DMS 273 (cell line): ENCODE results near the gene MVB12B.

ENCODE experiments used
- DNase-seq: peaks from one replicate; lab custom pipeline; 2025; ENCODE audit not compliant: unreplicated experiment; lab: John Stamatoyannopoulos, UW

Gene MVB12B

GRCh38 chr9:126357074-126357473, 30.4 kb downstream of the MVB12B start:
- DNase-seq: no peak

GRCh38 chr9:126360073-126360472, 33.4 kb downstream of the MVB12B start:
- DNase-seq: no peak

DNA sequence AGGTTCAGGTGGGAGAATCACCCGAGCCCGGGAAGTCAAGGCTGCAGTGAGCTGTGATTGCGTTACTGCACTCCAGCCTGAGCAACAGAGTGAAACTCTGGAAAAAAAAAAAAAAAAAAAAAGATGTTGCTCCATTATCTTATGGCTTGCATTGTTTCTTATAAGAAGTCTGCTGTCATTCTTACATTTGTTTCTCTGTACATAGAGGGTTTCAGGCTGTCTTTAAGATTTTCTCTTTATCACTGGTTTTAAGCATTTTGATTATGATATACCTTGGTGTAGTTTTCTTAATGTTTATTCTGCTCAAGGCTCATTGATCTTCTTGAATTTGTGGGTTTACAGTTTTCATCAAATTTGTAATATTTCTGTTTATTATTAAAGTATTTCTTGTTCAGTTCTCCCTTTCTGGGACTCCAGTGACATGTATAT, 35.2 kb downstream of the MVB12B start:
- no peak for DNase-seq

- no peak for DNase-seq
These were observed 36.6 kb downstream of the MVB12B start for GRCh38 chr9:126363250-126363649.

DNA sequence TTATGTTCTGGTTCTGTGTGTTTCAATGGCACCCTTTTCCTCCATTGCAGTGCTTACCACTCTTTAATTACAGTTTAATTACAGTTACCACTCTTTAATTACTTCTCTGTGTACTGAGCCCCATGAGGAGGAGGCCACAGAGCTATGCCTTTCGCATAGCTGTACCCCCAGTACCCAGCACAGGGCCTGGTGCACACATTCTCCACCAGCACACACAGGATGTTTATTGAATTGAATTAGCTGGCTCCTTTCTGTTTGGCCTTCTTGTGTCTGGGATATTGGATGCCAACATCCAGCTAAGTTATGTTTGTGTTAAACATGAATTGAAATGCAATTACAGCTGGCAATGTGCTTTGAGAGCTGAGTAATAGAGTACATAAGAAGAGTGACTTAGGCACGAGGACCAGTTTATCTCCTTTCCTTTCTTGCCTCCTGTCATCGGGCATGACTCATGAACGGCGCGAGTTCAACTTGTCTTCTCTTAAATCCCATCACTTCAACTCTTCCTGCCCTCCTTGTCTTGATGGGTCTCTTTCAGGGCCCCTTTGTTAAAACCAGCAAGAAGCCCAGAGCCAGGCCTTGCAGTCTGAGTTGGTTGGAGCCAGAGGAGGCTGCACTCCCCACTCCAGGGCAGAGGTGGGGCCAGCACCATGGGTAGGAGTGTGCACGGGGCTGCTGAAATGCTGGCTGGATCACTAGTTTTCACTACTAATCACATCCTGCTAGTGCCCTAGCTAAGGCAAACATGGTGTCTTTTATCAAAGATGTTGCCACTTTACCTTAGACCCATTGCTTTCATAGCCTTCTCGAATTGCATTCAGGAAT, 37.4 kb downstream of the MVB12B start:
- no peak for DNase-seq

GRCh38 chr9:126365780-126366179, 39.2 kb downstream of the MVB12B start:
- DNase-seq: no peak

DNA sequence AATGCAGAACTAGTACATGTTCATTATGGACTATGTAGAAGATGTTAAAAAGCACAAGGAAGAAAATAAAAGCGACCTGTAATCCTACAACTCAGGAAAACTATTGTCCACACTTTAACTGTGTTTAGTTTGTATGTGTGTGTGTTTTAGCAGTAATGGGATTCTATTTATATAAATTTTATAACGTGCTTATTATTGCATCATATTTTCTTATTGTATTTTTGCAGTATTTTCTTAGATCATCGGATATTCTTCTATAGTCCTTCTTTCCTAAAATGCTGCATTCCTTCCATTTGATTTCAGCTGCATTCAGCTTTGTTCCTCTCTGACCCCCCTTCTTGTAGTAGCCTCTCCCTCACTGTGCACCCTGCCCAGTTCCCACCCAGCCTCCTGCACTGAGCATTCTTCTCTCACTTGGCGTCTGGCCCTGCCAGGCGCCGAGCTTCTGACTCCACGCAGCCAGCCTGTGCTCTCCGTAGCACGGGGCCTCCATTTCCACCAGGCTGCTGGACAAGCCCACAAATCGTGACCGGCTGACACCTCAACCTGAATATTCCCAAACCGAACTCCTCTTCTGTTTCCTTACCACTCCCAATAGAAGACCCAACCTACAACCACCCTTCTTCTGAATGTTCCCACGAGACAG, 39.9 kb downstream of the MVB12B start:
- DNase-seq: no peak

DNA sequence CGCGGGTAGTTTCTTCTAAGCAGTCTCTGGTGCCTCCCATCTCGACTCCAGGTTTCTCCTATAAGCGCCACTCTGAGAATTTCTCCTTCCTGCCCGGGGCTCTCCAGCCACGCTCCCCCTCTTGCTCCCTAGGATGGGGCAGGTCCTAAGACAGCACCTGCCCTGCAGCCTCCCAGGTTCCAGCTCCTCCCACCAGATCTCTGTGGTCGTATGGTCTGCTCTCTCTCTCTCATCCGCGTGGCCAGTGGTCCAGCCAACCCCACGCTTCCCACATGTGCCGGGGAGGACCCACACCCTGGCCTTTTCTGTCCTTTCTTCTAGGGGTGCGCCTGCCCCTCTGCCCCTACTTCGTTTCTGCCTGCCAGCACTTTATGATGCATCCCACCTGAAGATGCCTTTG, 40.5 kb downstream of the MVB12B start:
- DNase-seq: no peak

DNA sequence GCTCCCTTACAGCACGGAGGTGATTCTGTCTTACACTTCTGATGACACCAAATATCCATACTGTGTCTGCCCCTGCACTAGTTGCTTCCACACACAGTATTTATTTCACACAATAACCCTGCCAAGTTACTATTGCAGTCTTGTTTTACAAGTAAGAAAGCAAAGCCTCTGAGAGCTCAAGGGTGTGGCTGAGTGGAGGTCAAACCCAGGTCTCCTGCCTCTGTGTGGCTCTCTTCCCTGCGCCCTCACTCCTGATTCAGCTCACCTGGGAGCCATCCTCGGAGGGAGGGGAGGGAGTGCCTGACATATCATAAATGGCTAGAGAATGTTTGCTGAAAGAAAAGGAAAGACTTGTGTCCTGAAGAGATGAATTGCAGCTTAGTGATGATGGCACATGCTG, 41.0 kb downstream of the MVB12B start:
- no peak for DNase-seq

DNA sequence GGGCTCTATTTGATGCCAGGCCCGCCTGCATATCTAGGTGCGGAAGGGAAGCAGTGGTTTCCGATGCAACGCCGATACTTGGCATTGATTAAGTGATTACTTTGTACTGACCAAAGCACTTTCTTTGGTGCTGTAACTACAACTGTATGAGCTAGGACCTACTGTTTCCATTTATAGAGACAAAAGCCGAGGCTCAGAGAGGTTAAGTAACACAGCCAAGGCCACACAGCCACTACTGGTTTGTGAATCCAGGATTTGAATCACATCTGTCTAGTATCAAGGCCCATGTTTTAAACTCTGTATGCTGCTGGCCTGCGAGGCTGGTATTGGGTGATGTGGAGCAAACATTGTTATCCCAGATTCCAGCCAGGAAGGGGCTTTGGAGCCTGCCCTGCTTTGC, 41.4 kb downstream of the MVB12B start:
- DNase-seq: no peak

GRCh38 chr9:126371007-126371870, 44.6 kb downstream of the MVB12B start:
- no peak for DNase-seq

DNA sequence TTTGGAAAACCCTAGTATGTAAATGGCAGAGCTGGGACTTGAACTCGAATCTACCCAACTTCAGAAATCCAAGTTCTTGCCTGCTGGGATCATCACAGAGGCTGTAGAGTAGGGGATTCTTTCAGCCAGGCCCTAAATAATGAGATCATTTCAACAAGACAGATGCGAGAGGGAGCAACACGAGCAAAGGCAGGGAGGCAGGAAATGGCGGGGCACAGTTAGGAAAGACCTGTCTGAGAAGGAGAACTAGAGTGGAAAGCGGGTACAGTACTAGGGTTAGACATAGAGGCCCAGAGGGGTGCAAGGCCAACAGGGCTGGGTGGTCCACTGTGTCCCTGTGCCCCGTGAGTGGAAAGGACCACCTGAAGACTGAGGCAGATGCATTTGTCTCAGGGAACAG, 46.1 kb downstream of the MVB12B start:
- DNase-seq: no peak

- DNase-seq: no peak
These were observed 46.6 kb downstream of the MVB12B start for GRCh38 chr9:126373241-126373640.

GRCh38 chr9:126374366-126374781, 47.7 kb downstream of the MVB12B start:
- no peak for DNase-seq

GRCh38 chr9:126375386-126375785, 48.8 kb downstream of the MVB12B start:
- no peak for DNase-seq

GRCh38 chr9:126376311-126377175, 49.9 kb downstream of the MVB12B start:
- DNase-seq: no peak

DNA sequence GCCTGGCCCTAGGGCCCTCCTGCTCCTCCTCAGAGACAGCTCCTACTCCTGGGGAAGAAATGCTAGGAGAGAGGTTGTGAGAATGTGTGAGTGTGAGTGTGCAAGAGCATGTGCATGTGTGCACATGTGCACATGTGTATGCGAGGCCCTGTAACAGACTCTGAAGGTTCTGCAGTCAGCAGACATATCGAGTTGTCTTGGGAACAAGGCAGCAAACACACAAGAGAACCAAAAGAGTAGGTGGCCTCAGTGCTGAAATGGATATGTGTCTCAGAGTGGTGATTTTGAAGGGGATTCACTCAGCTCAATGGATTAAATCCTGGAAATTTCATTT, 50.5 kb downstream of the MVB12B start:
- no peak for DNase-seq

GRCh38 chr9:126377536-126377935, 50.9 kb downstream of the MVB12B start:
- no peak for DNase-seq

DNA sequence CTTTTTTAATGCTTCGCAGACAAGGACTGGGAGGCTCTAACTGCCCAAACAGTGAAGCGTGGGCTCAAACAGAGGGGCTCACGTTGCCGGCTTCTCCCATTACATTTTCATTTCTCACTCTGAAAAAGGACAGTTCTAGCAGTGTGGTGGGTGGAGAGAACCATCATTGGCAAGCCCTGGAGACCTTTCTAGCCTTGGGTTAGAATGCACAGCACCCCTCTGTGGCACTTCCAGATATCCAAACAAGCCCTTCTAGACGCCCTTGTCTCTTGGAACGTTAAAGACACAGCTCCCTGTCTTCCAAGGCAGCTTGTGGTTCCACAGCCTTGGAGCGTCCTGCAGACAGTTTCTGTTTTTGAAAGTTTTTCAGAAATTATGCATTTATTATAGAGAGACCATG, 52.1 kb downstream of the MVB12B start:
- DNase-seq: no peak

DNA sequence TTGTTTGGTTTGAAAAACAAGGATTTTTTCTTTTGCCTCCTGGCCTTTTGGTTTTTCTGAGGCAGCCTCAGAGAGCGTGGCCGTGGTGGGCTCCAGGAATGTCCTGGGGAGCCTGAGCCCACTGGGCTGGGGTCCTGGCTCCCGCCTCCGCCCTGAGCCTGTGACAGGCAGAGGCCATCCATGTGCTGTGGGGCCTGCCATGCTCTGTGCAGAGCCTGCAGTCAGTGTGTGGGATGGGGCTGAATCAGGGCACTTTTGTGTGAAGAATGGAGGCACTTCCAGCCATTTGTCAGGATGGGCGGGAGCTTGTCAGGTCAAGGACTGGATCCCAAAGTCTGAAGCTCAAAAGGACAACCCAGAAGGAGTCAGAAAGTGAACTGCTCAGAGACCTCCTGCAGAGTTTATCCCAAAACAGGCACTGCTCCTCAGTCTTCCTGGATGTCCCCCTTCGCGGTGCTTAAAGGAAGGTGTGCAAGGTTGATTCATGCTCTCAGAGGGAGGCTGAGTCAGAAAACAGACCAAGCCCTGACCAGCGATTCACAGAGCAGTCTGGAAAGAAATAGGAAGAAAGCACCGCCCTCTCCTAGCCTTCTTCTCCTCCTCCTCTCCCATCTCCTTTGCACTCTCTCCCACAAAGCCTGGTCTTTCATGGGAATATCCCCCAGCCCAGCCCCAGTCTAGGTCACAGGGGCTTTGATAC, 53.2 kb downstream of the MVB12B start:
- no peak for DNase-seq
